T-helper 2 cell treated with Interferon-gamma antibody and Interleukin-4, amounts not matched to agents 5 μg/mL and 100 μg/mL, for 36 hours (primary cell): Measurements from ENCODE around the gene FILIP1.

Experiments used
- DNase-seq: peaks from one replicate; pipeline ENCODE4 v3.0.0; 2021; ENCODE audit warnings: low spot score
- H3K27ac Mint-ChIP-seq: one replicate; pipeline ENCODE4 v1.8.0; 2021; ENCODE audit warnings: mild to moderate bottlenecking, mixed read lengths
- H3K27me3 Mint-ChIP-seq: one replicate; pipeline ENCODE4 v1.8.0; 2021; ENCODE audit warnings: low read depth, mixed read lengths
- H3K36me3 Mint-ChIP-seq: one replicate; pipeline ENCODE4 v1.8.0; 2021; ENCODE audit warnings: low read depth, mixed read lengths
- H3K4me1 Mint-ChIP-seq: one replicate; pipeline ENCODE4 v1.8.0; 2021; ENCODE audit warnings: low read depth, mixed read lengths
- H3K4me3 Mint-ChIP-seq: one replicate; pipeline ENCODE4 v1.8.0; 2022; ENCODE audit warnings: mild to moderate bottlenecking, moderate library complexity, mixed read lengths
- H3K9me3 Mint-ChIP-seq: one replicate; pipeline ENCODE4 v1.8.0; 2021; ENCODE audit warnings: mixed read lengths

The FILIP1 gene

DNA sequence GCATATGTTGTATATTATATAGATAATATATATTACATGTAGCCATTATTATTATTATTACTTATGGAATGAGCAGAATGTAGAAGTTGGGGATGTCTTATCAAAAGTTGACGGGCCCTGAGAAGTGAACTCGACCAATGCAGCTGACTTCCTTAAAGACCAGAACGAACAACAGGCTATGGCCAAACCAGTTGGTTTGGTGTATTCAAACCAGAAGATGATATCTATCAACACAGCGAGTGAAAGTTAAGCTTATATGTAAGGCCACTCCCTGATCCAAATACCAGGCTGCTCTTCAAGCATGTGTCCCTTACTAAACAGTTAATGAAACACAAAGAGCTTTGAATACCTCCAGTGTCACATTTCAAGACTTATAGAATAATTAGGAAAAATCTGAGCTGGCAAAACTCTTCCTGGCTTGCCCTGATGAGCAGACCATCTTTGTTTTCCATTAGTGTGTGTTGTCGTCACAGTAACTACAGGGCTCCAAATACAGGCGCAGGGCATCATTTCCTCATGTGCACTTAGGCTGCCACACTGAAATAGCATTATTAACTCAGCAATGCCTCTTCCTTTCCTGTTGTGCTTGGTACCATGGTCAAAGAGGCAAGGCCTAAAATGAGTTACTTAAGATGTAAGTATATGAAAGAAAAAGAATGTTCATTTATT is 6.6 kb downstream of the FILIP1 start:
- no peaks in the 10 kb centered on the region for H3K9me3 Mint-ChIP-seq
- no peak overlapping the region for H3K4me3 Mint-ChIP-seq
- no peaks in the 10 kb centered on the region for H3K36me3 Mint-ChIP-seq
- H3K27ac Mint-ChIP-seq = no peak overlapping the region
- H3K4me1 Mint-ChIP-seq = no peaks in the 10 kb centered on the region
- peaks cover 26% of the 10 kb centered on the region for H3K27me3 Mint-ChIP-seq
- no peak for DNase-seq

DNA sequence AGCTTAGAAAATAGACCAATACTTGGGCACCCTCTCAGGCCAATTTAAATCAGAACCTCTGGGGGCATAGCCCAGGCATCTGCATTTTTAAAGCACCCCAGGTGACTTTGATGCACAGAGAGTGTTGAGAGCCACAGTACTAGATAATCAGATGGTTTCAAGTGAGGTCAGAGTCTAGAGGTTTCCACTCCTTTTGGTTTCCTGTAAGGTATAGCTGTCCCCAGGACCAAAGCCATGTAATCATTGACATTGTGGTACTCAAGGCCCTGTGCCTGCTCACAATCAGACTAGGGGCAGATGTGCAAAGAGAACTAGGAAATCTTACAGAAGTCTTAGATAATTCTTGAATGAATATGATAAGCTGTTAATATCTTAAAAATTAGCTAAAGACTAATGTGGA is 9.1 kb downstream of the FILIP1 start:
- Mint-ChIP-seq H3K27ac (no peak overlapping the region), H3K27me3 (peaks cover 14% of the 10 kb centered on the region), H3K4me1 (no peaks in the 10 kb centered on the region), H3K4me3 (no peak overlapping the region), H3K36me3 (no peaks in the 10 kb centered on the region), H3K9me3 (no peaks in the 10 kb centered on the region)
- no peak for DNase-seq

GRCh38 chr6:75483136-75483952 is 10.3 kb downstream of the FILIP1 start:
- H3K4me1 Mint-ChIP-seq = no peaks in the 10 kb centered on the region
- DNase-seq = no peak
- H3K27me3 Mint-ChIP-seq = peaks cover 9% of the 10 kb centered on the region
- H3K9me3 Mint-ChIP-seq = no peaks in the 10 kb centered on the region
- H3K4me3 Mint-ChIP-seq = no peak overlapping the region
- no peaks in the 10 kb centered on the region for H3K36me3 Mint-ChIP-seq
- no peak overlapping the region for H3K27ac Mint-ChIP-seq

DNA sequence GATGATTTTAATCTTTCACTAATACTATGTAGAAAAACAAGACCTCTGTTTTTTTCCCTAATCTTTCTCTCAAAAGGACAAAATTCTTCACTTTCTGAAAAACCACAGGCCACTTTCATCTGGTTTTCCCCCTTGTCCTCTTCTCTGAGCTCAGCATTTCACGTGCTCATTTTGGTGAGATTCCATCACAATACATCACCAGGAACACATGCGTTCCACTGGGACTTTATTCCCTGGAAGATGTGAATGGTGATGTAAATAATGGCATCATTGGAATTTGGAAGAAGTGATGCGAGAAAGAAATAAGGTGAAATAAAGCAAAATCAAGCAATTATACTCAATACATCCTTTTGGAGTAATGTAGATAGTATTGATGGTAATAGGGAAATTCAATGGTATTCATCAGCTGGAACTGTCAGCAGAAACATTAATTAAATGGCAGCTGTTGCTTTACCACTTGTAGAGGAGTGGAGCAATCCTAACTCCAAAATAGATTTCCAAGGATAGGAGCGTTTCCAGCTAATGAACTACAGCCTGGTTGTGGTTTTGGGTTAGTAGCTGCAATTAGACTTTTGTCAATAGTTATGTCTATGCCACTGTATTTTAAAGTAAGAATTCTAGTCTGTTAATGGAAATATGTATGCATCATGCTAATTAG is 11.5 kb downstream of the FILIP1 start:
- Mint-ChIP-seq H3K4me3 (no peak overlapping the region), H3K9me3 (no peaks in the 10 kb centered on the region), H3K36me3 (no peaks in the 10 kb centered on the region), H3K27me3 (peaks cover 8% of the 10 kb centered on the region), H3K27ac (no peak overlapping the region), H3K4me1 (no peaks in the 10 kb centered on the region)
- no peak for DNase-seq

DNA sequence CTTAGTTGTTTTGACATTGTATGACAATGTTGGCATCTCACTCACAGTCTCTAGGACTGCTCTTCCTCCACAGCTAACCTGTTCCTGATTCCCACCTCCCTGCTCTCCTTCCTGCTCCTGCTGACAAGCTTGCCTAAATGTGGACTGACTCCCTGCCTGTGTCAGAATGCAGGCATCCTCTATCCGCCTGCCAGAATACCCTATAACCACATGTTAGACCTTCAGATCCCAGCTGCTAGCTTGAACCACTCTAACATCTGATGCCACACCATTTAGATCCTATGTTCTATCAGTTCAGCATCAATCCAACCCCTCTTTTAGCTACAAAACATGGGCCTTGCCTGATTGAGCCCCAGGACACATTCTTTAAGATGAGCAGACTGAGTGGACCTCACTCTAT is 12.2 kb downstream of the FILIP1 start:
- no peak for DNase-seq
- H3K9me3 Mint-ChIP-seq = no peaks in the 10 kb centered on the region
- H3K27me3 Mint-ChIP-seq = peaks cover 8% of the 10 kb centered on the region
- H3K36me3 Mint-ChIP-seq = no peaks in the 10 kb centered on the region
- H3K27ac Mint-ChIP-seq = no peak overlapping the region
- no peak overlapping the region for H3K4me3 Mint-ChIP-seq
- H3K4me1 Mint-ChIP-seq = no peaks in the 10 kb centered on the region

DNA sequence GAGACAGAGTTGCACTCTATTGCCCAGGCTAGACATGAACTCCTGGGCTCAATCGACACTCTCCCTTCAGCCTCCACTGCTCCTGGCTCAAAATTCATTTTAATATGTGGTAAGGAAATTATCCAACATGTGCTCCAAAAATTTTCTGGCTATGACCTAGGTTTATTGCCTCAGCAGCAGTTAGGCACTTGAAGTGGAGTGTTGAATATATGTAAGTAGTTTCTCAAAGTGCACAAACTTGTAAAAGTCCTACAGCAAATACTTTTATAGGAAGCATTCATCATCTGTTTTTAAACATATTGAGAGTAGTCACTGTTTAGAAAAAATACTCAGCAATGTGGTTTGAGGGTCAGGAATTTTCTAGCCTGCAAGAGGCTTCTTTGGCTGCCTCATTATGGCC is 13.2 kb downstream of the FILIP1 start:
- Mint-ChIP-seq H3K4me1 (no peaks in the 10 kb centered on the region), H3K9me3 (no peaks in the 10 kb centered on the region), H3K27me3 (peaks cover 13% of the 10 kb centered on the region)

GRCh38 chr6:75479712-75480111 is 13.9 kb downstream of the FILIP1 start:
- no peak overlapping the region for H3K4me3 Mint-ChIP-seq
- H3K27ac Mint-ChIP-seq = no peak overlapping the region
- H3K27me3 Mint-ChIP-seq = peaks cover 15% of the 10 kb centered on the region
- H3K36me3 Mint-ChIP-seq = no peaks in the 10 kb centered on the region
- H3K9me3 Mint-ChIP-seq = no peaks in the 10 kb centered on the region
- no peak for DNase-seq
- H3K4me1 Mint-ChIP-seq = no peaks in the 10 kb centered on the region

More for the DNA sequence above, 13.2 kb downstream of the FILIP1 start:
- H3K36me3 Mint-ChIP-seq = no peaks in the 10 kb centered on the region
- no peak overlapping the region for H3K4me3 Mint-ChIP-seq
- no peak overlapping the region for H3K27ac Mint-ChIP-seq
- no peak for DNase-seq

DNA sequence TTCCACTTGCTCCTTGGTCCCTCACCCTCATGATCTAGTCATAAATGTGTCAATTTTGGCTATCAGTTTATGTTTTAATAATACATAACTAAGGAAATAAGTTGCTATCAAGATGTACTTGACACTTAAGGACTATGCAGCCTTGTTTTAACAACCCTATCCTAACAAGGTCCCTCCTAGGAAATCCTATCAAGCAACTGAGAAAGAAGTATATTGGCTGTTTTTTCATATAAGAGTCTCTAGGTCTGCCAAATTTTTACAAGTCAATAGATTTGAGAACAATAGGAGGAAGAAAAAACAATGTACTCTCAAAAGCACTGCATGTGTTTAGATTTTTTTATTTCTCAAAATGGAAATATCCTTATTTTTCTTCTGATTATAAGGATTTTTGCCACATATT is 14.7 kb downstream of the FILIP1 start:
- no peak overlapping the region for H3K27ac Mint-ChIP-seq
- peaks cover 20% of the 10 kb centered on the region for H3K27me3 Mint-ChIP-seq
- no peaks in the 10 kb centered on the region for H3K4me1 Mint-ChIP-seq
- no peak for DNase-seq
- no peak overlapping the region for H3K4me3 Mint-ChIP-seq
- no peaks in the 10 kb centered on the region for H3K36me3 Mint-ChIP-seq
- H3K9me3 Mint-ChIP-seq = no peaks in the 10 kb centered on the region

GRCh38 chr6:75472885-75473284 is 20.7 kb downstream of the FILIP1 start:
- Mint-ChIP-seq H3K4me1 (no peaks in the 10 kb centered on the region), H3K36me3 (no peaks in the 10 kb centered on the region), H3K27ac (no peak overlapping the region), H3K9me3 (no peaks in the 10 kb centered on the region), H3K4me3 (no peak overlapping the region), H3K27me3 (peaks cover 19% of the 10 kb centered on the region)
- no peak for DNase-seq

DNA sequence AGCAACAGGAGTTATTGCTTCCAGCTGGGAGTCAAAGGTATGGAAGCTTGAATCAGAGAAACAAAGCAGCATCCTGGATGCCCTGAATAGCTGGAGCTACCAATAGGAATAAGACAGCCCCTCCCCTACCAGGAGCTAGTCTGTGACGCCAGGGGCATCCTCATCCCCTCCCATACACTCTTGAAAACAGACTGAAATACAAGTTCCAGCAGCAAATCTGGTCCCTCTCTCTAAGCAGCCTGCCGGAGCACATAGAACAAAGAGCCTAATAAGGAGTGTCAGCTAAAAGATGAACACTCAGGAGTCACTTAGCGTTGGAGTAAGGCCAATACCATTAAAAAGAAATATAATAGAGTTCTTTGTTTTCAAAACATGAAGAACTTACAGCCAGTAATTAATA is 25.6 kb downstream of the FILIP1 start:
- no peak overlapping the region for H3K27ac Mint-ChIP-seq
- no peaks in the 10 kb centered on the region for H3K9me3 Mint-ChIP-seq
- H3K4me1 Mint-ChIP-seq = no peaks in the 10 kb centered on the region
- H3K27me3 Mint-ChIP-seq = peaks cover 10% of the 10 kb centered on the region
- H3K36me3 Mint-ChIP-seq = no peaks in the 10 kb centered on the region
- H3K4me3 Mint-ChIP-seq = no peak overlapping the region
- no peak for DNase-seq

DNA sequence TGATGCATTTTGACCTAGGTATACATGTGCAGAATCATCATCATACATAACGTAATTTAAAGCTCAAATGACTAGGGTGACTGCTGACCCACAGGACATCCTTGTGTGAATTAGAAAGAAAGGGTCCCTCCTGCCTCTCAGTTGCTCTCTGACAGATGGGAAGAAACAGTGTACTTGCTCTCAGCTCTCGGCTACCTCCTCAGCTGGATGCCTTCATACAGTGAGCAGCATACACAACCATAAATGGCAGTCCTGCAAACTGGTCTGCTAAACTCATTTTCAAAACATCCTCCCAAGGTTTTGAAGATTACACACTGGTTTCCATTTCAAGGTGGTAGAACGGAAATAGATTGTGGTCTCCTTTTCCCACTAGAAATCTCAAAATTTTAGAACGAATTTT is 26.3 kb downstream of the FILIP1 start:
- no peaks in the 10 kb centered on the region for H3K4me1 Mint-ChIP-seq
- H3K27me3 Mint-ChIP-seq = peaks cover 7% of the 10 kb centered on the region
- H3K27ac Mint-ChIP-seq = no peak overlapping the region
- no peaks in the 10 kb centered on the region for H3K9me3 Mint-ChIP-seq
- no peaks in the 10 kb centered on the region for H3K36me3 Mint-ChIP-seq
- no peak for DNase-seq
- H3K4me3 Mint-ChIP-seq = no peak overlapping the region

GRCh38 chr6:75466636-75467035 is 27.0 kb downstream of the FILIP1 start:
- Mint-ChIP-seq H3K27me3 (peaks cover 10% of the 10 kb centered on the region), H3K4me1 (no peaks in the 10 kb centered on the region), H3K27ac (no peak overlapping the region), H3K4me3 (no peak overlapping the region), H3K36me3 (no peaks in the 10 kb centered on the region), H3K9me3 (no peaks in the 10 kb centered on the region)
- DNase-seq = no peak

DNA sequence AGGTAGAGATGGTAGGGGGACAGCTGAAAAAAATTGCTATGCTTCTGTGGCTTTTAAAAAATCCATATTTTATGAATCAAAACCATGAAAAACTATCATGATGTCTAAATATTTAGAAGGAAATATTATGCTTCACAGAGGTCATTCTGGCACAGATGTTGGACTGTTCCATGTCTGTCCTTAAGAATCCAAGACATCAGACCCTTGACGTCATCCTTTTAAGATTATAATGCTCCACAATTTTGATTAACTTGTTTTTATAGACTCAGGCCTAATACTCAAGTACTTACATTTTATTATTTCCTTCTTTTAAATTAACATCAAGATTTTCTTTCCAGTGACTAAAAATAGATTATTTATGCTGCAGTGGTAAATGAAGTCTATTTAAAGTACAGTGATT is 29.7 kb downstream of the FILIP1 start:
- H3K9me3 Mint-ChIP-seq = no peaks in the 10 kb centered on the region
- no peaks in the 10 kb centered on the region for H3K4me1 Mint-ChIP-seq
- no peaks in the 10 kb centered on the region for H3K36me3 Mint-ChIP-seq
- no peak overlapping the region for H3K4me3 Mint-ChIP-seq
- no peak overlapping the region for H3K27ac Mint-ChIP-seq
- H3K27me3 Mint-ChIP-seq = peaks cover 8% of the 10 kb centered on the region
- DNase-seq = no peak

- H3K4me3 Mint-ChIP-seq = no peak overlapping the region
- H3K4me1 Mint-ChIP-seq = no peaks in the 10 kb centered on the region
- no peaks in the 10 kb centered on the region for H3K36me3 Mint-ChIP-seq
- H3K27ac Mint-ChIP-seq = no peak overlapping the region
- DNase-seq = no peak
- no peaks in the 10 kb centered on the region for H3K9me3 Mint-ChIP-seq
- H3K27me3 Mint-ChIP-seq = peaks cover 8% of the 10 kb centered on the region
Measured at GRCh38 chr6:75463061-75463460, 30.5 kb downstream of the FILIP1 start.
